Sigmoid colon (tissue), 7 donors: ENCODE data around the gene RNF144B. TPM values are rescaled to one million over a fixed set of nuclear protein-coding genes. Genes with fewer than 3 reads are reported as not detected.
"Not testable (repeated sequence)": the region's sequence is repeated elsewhere in the genome, so short reads cannot be mapped to it uniquely, and the experiment has no call there.

Source experiments
- DNase-seq: peaks from one replicate; pipeline ENCODE4 v3.0.0-alpha.2; 2019
- H3K27ac ChIP-seq, 4 donors: fragments of 200-600 bp; sonication (generic); one replicate each; pipeline ENCODE4 v1.5.1; 2016 to 2019; ENCODE audit warnings: mild to moderate bottlenecking in 1 of 4
- H3K27me3 ChIP-seq, 3 donors: fragments of 200-600 bp; sonication (generic); one replicate each; pipeline ENCODE4 v1.5.1; 2019; ENCODE audit warnings: mild to moderate bottlenecking in 1 of 3
- H3K36me3 ChIP-seq, 4 donors: fragments of 200-600 bp; sonication (generic); one replicate each; pipeline ENCODE4 v1.5.1; 2016 to 2019
- H3K4me1 ChIP-seq, 4 donors: fragments of 200-600 bp; sonication (generic); one replicate each; pipeline ENCODE4 v1.5.1; 2017 to 2019
- H3K4me3 ChIP-seq, 4 donors: fragments of 200-600 bp; sonication (generic); one replicate each; pipeline ENCODE4 v1.5.1; 2017 to 2019; ENCODE audit warnings: mild to moderate bottlenecking in 2 of 4, moderate library complexity in 1 of 4
- H3K9me3 ChIP-seq, 4 donors: fragments of 200-600 bp in 3 of 4; sonication (generic) in 3 of 4; one replicate each; pipeline versions ENCODE4 v1.5.1 to v1.6.1; 2013 to 2019
- EP300 ChIP-seq, 4 donors: sonication (generic); formaldehyde crosslinking; IDR thresholded peaks; one replicate each; pipeline ENCODE4 v1.6.1; 2017; ENCODE audit warnings: antibody characterized with exemption in 4 of 4
- POLR2A ChIP-seq, 2 donors: fragments of 450-650 bp; IDR thresholded peaks; one replicate each; pipeline ENCODE4 v1.6.1; 2016; ENCODE audit warnings: antibody characterized with exemption in 2 of 2, mild to moderate bottlenecking in 2 of 2, moderate library complexity in 2 of 2
- POLR2AphosphoS5 ChIP-seq, 4 donors: sonication (generic); formaldehyde crosslinking; IDR thresholded peaks; one replicate each; pipeline ENCODE4 v1.6.1; 2017; ENCODE audit warnings: antibody characterized with exemption in 4 of 4
- WGBS, 2 donors: extraction: QIAGEN DNeasy Blood & Tissue Kit; methylation state at CpG; one replicate each; pipeline ENCODE4 v1.1.7; 2013; 5-methylcytosine and 5-hydroxymethylcytosine counted together
- intact Hi-C: fragments of 100-400 bp; cut with DNase I; formaldehyde crosslinking; loops from one replicate; pipeline ENCODE4 v1.15.1; 2023
- polyA plus RNA-seq, 3 donors: library from polyadenylated mRNA; stranded (reverse); fragments of 200-250 nt; gene quantifications; one replicate each; pipeline ENCODE4 v1.2.3, GENCODE V29; 2013
- total RNA-seq, 4 donors: library from RNA; depleted of rRNA; stranded (reverse); fragments of >200 nt; gene quantifications; one replicate each; pipeline ENCODE4 v1.1.0, GENCODE V29; 2016
- TF ChIP-seq, protein P1 (sequence below), 4 experiments: fragments of 450-650 bp in 3 of 4; fragments of 200-600 bp in 1 of 4; IDR thresholded peaks; one replicate each; pipeline ENCODE4 v1.5.1; 2016 to 2019; ENCODE audit warnings: antibody characterized with exemption in 4 of 4, mild to moderate bottlenecking in 3 of 4, moderate library complexity in 2 of 4
- donor health status: healthy with polysubstance abuse.
- donor health status: Bipolar disorder and iron deficiency.
- donor health status: healthy.

The RNF144B gene
- total and polyA plus RNA-seq, 7 donors, result 1.2 to 14.8 (median 4.6) TPM

DNA sequence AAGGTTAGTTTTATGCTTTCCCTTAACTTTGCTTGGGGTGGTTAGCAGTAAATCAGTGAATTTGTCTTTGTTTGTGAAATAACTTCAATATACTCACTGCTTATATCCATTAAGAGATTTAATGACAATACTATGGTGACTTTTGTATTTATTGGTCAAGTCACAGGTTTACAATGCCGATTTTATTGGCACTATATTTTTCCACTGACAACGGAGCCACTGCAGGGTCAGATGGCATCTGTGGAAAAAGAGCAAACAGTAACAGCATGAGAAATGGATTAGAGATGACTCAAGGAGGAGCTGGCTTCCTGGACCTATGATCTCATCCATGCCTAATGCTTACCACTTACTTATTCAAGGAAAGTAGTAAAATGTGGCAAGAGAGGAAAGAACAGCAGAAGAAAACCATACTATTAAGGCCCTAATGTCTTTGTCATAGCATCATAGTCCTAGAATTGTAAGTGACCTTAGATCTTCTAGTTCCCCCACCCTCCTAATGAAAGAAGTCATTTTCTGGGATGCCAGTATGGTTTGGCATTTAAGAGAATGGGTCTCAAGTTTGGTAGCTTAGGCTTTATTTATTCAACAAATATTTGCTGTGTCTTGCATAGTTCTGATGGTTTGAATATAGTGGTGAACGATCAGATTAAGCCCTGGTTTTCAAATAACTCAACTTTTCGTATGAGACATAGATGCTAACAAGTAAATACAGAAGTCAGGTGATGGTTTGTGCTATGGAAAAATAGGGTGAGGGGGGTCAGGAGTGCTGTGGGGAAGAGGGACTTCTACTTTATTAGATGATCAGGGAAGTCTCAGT, 18.5 kb downstream of the RNF144B start:
- H3K9me3 ChIP-seq, result no peaks in the 10 kb centered on the region
- no peaks in the 10 kb centered on the region for H3K27me3 ChIP-seq
- 24 to 61% methylated on average over 4 of the region's 4 CpGs for WGBS, 2 donors
- DNase-seq, result no peak
- H3K4me3 ChIP-seq, result no peak overlapping the region
- H3K27ac ChIP-seq, result peak overlapping the region in 2 of 4 donors; percentile 38 to 57
- TF ChIP-seq POLR2AphosphoS5 (IDR thresholded peaks at IDR 0.05) (peak in 1 of 4 donors; percentile 43), EP300 (IDR thresholded peaks at IDR 0.05) (no peak)
- peaks cover 0 to under 1% (median 0%) of the 10 kb centered on the region in 4 donors for H3K36me3 ChIP-seq
- peaks cover 0 to 22% (median 7%) of the 10 kb centered on the region in 4 donors for H3K4me1 ChIP-seq
- intact Hi-C loops, result no loop called here

- H3K36me3 ChIP-seq, result no peaks in the 10 kb centered on the region
- no peaks in the 10 kb centered on the region for H3K9me3 ChIP-seq
- TF ChIP-seq EP300 (IDR thresholded peaks at IDR 0.05) (no peak), POLR2AphosphoS5 (IDR thresholded peaks at IDR 0.05) (no peak), POLR2A (IDR thresholded peaks at IDR 0.05) (no peak)
- TF ChIP-seq, protein P1, sequence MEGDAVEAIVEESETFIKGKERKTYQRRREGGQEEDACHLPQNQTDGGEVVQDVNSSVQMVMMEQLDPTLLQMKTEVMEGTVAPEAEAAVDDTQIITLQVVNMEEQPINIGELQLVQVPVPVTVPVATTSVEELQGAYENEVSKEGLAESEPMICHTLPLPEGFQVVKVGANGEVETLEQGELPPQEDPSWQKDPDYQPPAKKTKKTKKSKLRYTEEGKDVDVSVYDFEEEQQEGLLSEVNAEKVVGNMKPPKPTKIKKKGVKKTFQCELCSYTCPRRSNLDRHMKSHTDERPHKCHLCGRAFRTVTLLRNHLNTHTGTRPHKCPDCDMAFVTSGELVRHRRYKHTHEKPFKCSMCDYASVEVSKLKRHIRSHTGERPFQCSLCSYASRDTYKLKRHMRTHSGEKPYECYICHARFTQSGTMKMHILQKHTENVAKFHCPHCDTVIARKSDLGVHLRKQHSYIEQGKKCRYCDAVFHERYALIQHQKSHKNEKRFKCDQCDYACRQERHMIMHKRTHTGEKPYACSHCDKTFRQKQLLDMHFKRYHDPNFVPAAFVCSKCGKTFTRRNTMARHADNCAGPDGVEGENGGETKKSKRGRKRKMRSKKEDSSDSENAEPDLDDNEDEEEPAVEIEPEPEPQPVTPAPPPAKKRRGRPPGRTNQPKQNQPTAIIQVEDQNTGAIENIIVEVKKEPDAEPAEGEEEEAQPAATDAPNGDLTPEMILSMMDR (IDR thresholded peaks at IDR 0.05), result no peak
- H3K27ac ChIP-seq, result no peak overlapping the region
- H3K4me1 ChIP-seq, result peaks cover 0 to 12% (median 3%) of the 10 kb centered on the region in 4 donors
- 94 to 97% methylated on average over 4 of the region's 4 CpGs for WGBS, 2 donors
- intact Hi-C loops, result no loop called here
- no peak for DNase-seq
- no peak overlapping the region for H3K4me3 ChIP-seq
- no peaks in the 10 kb centered on the region for H3K27me3 ChIP-seq
Measured at GRCh38 chr6:18406955-18407749, 20.0 kb downstream of the RNF144B start.

- H3K27me3 ChIP-seq, intact Hi-C loops: not testable (repeated sequence)
- 93 to 97% methylated on average over 11 of the region's 11 CpGs for WGBS, 2 donors
Measured at GRCh38 chr6:18409602-18410001, 22.5 kb downstream of the RNF144B start.

DNA sequence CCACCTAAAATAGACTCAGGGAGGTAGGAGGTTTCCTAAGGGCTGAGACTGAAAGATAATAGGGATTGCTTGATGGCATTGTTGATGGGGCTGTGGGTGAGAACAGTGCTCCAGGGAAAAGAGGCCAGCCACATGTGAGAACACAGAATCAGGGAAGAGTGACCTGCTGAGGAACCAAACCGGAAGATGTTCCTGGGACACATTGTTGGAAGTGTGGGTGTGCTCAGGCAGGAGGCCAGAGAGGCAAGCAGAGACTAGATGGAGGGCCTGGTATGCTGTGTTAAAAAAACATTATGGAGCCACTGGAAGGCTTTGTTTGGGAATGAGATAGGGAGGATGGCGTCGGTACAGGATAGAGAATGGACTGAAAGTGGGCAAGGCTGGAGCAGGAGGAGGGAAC, 23.3 kb downstream of the RNF144B start:
- Histone ChIP-seq H3K4me3 (no peak overlapping the region), H3K36me3 (no peaks in the 10 kb centered on the region), H3K4me1 (peaks cover 0 to 14% (median 7%) of the 10 kb centered on the region in 4 donors), H3K27me3 (no peaks in the 10 kb centered on the region), H3K9me3 (no peaks in the 10 kb centered on the region), H3K27ac (no peak overlapping the region)
- DNase-seq, result no peak
- TF ChIP-seq EP300 (IDR thresholded peaks at IDR 0.05), result no peak
- TF ChIP-seq, protein P1 (IDR thresholded peaks at IDR 0.05), result no peak
- no peak for TF ChIP-seq POLR2AphosphoS5 (IDR thresholded peaks at IDR 0.05)
- no peak for TF ChIP-seq POLR2A (IDR thresholded peaks at IDR 0.05)
- 76 to 93% methylated on average over 3 of the region's 3 CpGs for WGBS, 2 donors
- intact Hi-C loops, result no loop called here

More at GRCh38 chr6:18409602-18410001, 22.5 kb downstream of the RNF144B start:
- DNase-seq, H3K4me3 ChIP-seq, H3K9me3 ChIP-seq, H3K27ac ChIP-seq, H3K36me3 ChIP-seq: not testable (repeated sequence)
- H3K4me1 ChIP-seq, result peaks cover 0 to 12% (median 4%) of the 10 kb centered on the region in 4 donors

DNA sequence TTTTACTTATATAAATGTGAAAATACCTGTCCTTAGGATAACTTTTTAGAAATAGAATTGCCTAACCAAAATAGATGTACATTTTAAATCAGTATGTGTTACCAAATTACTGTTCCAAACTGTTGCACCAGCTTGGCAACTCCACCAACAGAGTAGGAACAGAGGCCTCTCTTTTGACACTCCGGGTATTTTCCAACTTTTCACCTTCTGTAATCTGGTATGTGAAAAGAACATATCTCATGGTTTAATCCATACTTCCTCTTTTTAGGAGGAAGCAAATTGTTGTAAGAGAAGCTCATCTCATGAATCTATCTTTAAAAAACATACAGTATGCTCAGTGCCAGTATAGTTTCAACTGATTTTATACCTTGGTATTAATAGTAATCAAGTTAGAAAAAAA, 24.9 kb downstream of the RNF144B start:
- 56 to 89% methylated on average over 1 of the region's 1 CpG for WGBS, 2 donors
- TF ChIP-seq POLR2A (IDR thresholded peaks at IDR 0.05) (no peak), POLR2AphosphoS5 (IDR thresholded peaks at IDR 0.05) (no peak), EP300 (IDR thresholded peaks at IDR 0.05) (no peak)
- TF ChIP-seq, protein P1 (IDR thresholded peaks at IDR 0.05), result no peak

More for the DNA sequence above, 24.9 kb downstream of the RNF144B start:
- H3K9me3 ChIP-seq, result no peaks in the 10 kb centered on the region
- H3K4me3 ChIP-seq, result no peak overlapping the region
- H3K27me3 ChIP-seq, result no peaks in the 10 kb centered on the region
- intact Hi-C loops, result no loop called here
- peak overlapping the region in 1 of 4 donors; percentile 7 for H3K27ac ChIP-seq
- no peaks in the 10 kb centered on the region for H3K36me3 ChIP-seq
- no peak for DNase-seq
- H3K4me1 ChIP-seq, result peaks cover 0 to 16% (median 16%) of the 10 kb centered on the region in 4 donors
